NB4 (cell line): Measurements from ENCODE around the gene CDH11.

Source experiments
- POLR2A ChIP-seq: IDR thresholded peaks from 2 replicates; pipeline ENCODE4 v1.6.1; 2011; ENCODE audit warnings: mild to moderate bottlenecking; ENCODE audit not compliant: insufficient read length; ENCODE audit errors: extremely low read depth
- TF ChIP-seq, protein P1 (sequence below): IDR thresholded peaks from one replicate; pipeline ENCODE4 v1.5.1; 2012; ENCODE audit warnings: low read depth, low read length

DNA sequence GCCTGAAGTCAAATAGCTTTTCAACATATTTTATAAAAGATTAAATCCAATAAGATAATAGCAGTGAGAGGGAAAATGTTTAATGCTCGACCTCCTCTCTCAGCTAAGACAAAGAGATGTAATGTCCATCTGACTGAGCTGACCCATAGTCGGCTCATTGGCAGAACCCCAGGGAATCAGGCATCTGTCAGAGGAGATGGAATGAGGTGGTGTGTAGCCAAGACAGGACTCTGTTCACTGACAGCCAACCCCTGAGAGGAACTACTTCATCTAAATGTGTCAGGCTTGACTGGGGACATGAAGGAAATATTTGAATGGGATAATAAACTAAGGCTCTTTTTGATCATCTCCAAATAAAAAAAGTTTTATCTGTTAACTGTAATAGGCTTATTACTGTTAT, 188.0 kb downstream of the CDH11 start:
- TF ChIP-seq, protein P1, sequence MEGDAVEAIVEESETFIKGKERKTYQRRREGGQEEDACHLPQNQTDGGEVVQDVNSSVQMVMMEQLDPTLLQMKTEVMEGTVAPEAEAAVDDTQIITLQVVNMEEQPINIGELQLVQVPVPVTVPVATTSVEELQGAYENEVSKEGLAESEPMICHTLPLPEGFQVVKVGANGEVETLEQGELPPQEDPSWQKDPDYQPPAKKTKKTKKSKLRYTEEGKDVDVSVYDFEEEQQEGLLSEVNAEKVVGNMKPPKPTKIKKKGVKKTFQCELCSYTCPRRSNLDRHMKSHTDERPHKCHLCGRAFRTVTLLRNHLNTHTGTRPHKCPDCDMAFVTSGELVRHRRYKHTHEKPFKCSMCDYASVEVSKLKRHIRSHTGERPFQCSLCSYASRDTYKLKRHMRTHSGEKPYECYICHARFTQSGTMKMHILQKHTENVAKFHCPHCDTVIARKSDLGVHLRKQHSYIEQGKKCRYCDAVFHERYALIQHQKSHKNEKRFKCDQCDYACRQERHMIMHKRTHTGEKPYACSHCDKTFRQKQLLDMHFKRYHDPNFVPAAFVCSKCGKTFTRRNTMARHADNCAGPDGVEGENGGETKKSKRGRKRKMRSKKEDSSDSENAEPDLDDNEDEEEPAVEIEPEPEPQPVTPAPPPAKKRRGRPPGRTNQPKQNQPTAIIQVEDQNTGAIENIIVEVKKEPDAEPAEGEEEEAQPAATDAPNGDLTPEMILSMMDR = no peak
- no peak for TF ChIP-seq POLR2A
